Esophagus muscularis mucosa (tissue), 4 donors: Measurements from ENCODE around the gene CHML.

ENCODE experiments used
- CTCF ChIP-seq, 3 experiments: fragments of 200-600 bp in 2 of 3; fragments of 450-650 bp in 1 of 3; sonication (generic) in 2 of 3; IDR thresholded peaks; one replicate each; pipeline ENCODE4 v1.5.1; 2017 to 2019; ENCODE audit warnings: antibody characterized with exemption in 3 of 3, mild to moderate bottlenecking in 2 of 3, moderate library complexity in 1 of 3
- EP300 ChIP-seq: sonication (generic); formaldehyde crosslinking; IDR thresholded peaks from one replicate; pipeline ENCODE4 v1.6.1; 2017; ENCODE audit warnings: antibody characterized with exemption
- POLR2AphosphoS5 ChIP-seq, 2 donors: sonication (generic); formaldehyde crosslinking; IDR thresholded peaks; one replicate each; pipeline ENCODE4 v1.6.1; 2017; ENCODE audit warnings: antibody characterized with exemption in 2 of 2

- TF ChIP-seq POLR2AphosphoS5 (IDR thresholded peaks at IDR 0.05) (no peak), CTCF (IDR thresholded peaks at IDR 0.05) (no peak), EP300 (no peak)
These were observed 39.2 kb upstream of the CHML start for GRCh38 chr1:241679404-241679803.
